HepG2 (cell line): ENCODE results near the gene LRP10. TPM values are rescaled to one million over a fixed set of nuclear protein-coding genes. Genes with fewer than 3 reads are reported as not detected.

ENCODE experiments used
- AGO2 ChIP-seq: fragments of 200-400 bp; formaldehyde crosslinking; optimal IDR thresholded peaks from 2 replicates; pipeline ENCODE3; 2017; ENCODE audit warnings: mild to moderate bottlenecking, low read depth, low read length, moderate library complexity
- AKAP8 ChIP-seq: sonication (generic); formaldehyde crosslinking; IDR thresholded peaks from 2 replicates; pipeline ENCODE4 v1.5.1; 2020; ENCODE audit warnings: mild to moderate bottlenecking, missing genetic modification reagents
- ARID2 ChIP-seq: sonication (generic); formaldehyde crosslinking; IDR thresholded peaks from 2 replicates; pipeline ENCODE4 v1.8.1; 2022; ENCODE audit warnings: mild to moderate bottlenecking, missing genetic modification reagents, borderline replicate concordance
- DNMT1 ChIP-seq: sonication (generic); formaldehyde crosslinking; IDR thresholded peaks from 2 replicates; pipeline ENCODE4 v1.5.1; 2020; ENCODE audit warnings: mild to moderate bottlenecking, missing genetic modification reagents
- HNRNPLL ChIP-seq: fragments of 200-400 bp; formaldehyde crosslinking; IDR thresholded peaks from 2 replicates; pipeline ENCODE4 v1.6.1; 2017; ENCODE audit warnings: mild to moderate bottlenecking, low read depth, low read length; ENCODE audit not compliant: poor library complexity, severe bottlenecking
- JUNB ChIP-seq: sonication (generic); formaldehyde crosslinking; IDR thresholded peaks from 2 replicates; pipeline ENCODE4 v1.8.0; 2022; ENCODE audit warnings: missing genetic modification reagents, mild to moderate bottlenecking, borderline replicate concordance
- KAT8 ChIP-seq: IDR thresholded peaks from 2 replicates; pipeline ENCODE4 v1.6.1; 2016; ENCODE audit warnings: missing genetic modification reagents, missing compliant biosample characterization
- NAIF1 ChIP-seq: sonication (generic); formaldehyde crosslinking; IDR thresholded peaks from 2 replicates; pipeline ENCODE4 v1.5.0; 2020; ENCODE audit warnings: mild to moderate bottlenecking, missing genetic modification reagents, borderline replicate concordance
- NCOA2 ChIP-seq: sonication (generic); formaldehyde crosslinking; IDR thresholded peaks from 2 replicates; pipeline ENCODE4 v1.8.0; 2022; ENCODE audit warnings: inconsistent platforms
- NFKBIZ ChIP-seq: IDR thresholded peaks from 2 replicates; pipeline ENCODE4 v1.6.1; 2018; ENCODE audit warnings: missing genetic modification reagents, missing compliant biosample characterization
- YEATS2 ChIP-seq: sonication (generic); formaldehyde crosslinking; IDR thresholded peaks from 2 replicates; pipeline ENCODE4 v1.4.0; 2020; ENCODE audit warnings: missing genetic modification reagents, borderline replicate concordance
- ZBTB8A ChIP-seq: sonication (generic); formaldehyde crosslinking; IDR thresholded peaks from 2 replicates; pipeline ENCODE4 v1.4.0; 2020; ENCODE audit warnings: mild to moderate bottlenecking, low read depth, missing genetic modification reagents, borderline replicate concordance
- ZFP1 ChIP-seq: IDR thresholded peaks from 2 replicates; pipeline ENCODE4 v1.6.1; 2016
- ZNF232 ChIP-seq: sonication (generic); formaldehyde crosslinking; IDR thresholded peaks from 2 replicates; pipeline ENCODE4 v1.4.0; 2020; ENCODE audit warnings: missing genetic modification reagents, borderline replicate concordance
- ZNF530 ChIP-seq: sonication (generic); formaldehyde crosslinking; IDR thresholded peaks from 2 replicates; pipeline ENCODE4 v1.5.0; 2020; ENCODE audit warnings: low read depth, mild to moderate bottlenecking, missing genetic modification reagents
- ZNF570 ChIP-seq: sonication (generic); formaldehyde crosslinking; IDR thresholded peaks from 2 replicates; pipeline ENCODE4 v1.4.0; 2020; ENCODE audit warnings: mild to moderate bottlenecking, missing genetic modification reagents, borderline replicate concordance
- ZNF746 ChIP-seq: sonication (generic); formaldehyde crosslinking; IDR thresholded peaks from 2 replicates; pipeline ENCODE4 v1.8.0; 2022; ENCODE audit warnings: mild to moderate bottlenecking, missing genetic modification reagents
- ZNF891 ChIP-seq: sonication (generic); formaldehyde crosslinking; IDR thresholded peaks from 2 replicates; pipeline ENCODE4 v1.5.0; 2020; ENCODE audit warnings: mild to moderate bottlenecking, missing genetic modification reagents
- polyA plus RNA-seq, 8 experiments: library from polyadenylated mRNA; depleted of rRNA in 3 of 8; stranded (reverse) in 7 of 8; unstranded in 1 of 8; fragments of >200 nt; fragmentation: Illumina TruSeq in 4 of 8; extraction: Trizol in 4 of 8; gene quantifications; 2 replicates each; pipeline versions ENCODE4 v1.2.1 to v1.2.3, GENCODE V29; 2011 to 2016; ENCODE audit warnings: low read depth in 4 of 8, missing spikeins in 1 of 8, mixed read lengths in 1 of 8; ENCODE audit not compliant: insufficient read depth in 1 of 8
- total RNA-seq, 5 experiments: library from RNA; depleted of rRNA; stranded (reverse); fragments of >200 nt; fragmentation: Illumina TruSeq; extraction: Trizol; gene quantifications; 2 replicates each; pipeline ENCODE4 v1.2.3, GENCODE V29; 2016; ENCODE audit warnings: low read depth in 1 of 5
- TF ChIP-seq, protein P1 (sequence below): sonication (generic); formaldehyde crosslinking; IDR thresholded peaks from 2 replicates; pipeline ENCODE4 v1.5.0; 2020; ENCODE audit warnings: mild to moderate bottlenecking, missing genetic modification reagents
- TF ChIP-seq, protein P2 (sequence below): sonication (generic); formaldehyde crosslinking; IDR thresholded peaks from 2 replicates; pipeline ENCODE4 v1.5.0; 2020; ENCODE audit warnings: mild to moderate bottlenecking, missing genetic modification reagents
- TF ChIP-seq, protein P3 (sequence below): sonication (generic); formaldehyde crosslinking; IDR thresholded peaks from 2 replicates; pipeline ENCODE4 v1.5.0; 2020; ENCODE audit warnings: missing genetic modification reagents
- TF ChIP-seq, protein P4 (sequence below): sonication (generic); formaldehyde crosslinking; IDR thresholded peaks from 2 replicates; pipeline ENCODE4 v1.5.1; 2020; ENCODE audit warnings: missing genetic modification reagents, mild to moderate bottlenecking, borderline replicate concordance
- TF ChIP-seq, protein P5 (sequence below): sonication (generic); IDR thresholded peaks from 2 replicates; pipeline ENCODE4 v1.6.1; 2016; ENCODE audit warnings: low read depth, borderline replicate concordance

LRP10 gene
- total and polyA plus RNA-seq, 2 of the 13 experiments (the other 11 are each of a cell fraction or from before 2014, with no cell fraction given): 16.9 to 45.2 TPM

DNA sequence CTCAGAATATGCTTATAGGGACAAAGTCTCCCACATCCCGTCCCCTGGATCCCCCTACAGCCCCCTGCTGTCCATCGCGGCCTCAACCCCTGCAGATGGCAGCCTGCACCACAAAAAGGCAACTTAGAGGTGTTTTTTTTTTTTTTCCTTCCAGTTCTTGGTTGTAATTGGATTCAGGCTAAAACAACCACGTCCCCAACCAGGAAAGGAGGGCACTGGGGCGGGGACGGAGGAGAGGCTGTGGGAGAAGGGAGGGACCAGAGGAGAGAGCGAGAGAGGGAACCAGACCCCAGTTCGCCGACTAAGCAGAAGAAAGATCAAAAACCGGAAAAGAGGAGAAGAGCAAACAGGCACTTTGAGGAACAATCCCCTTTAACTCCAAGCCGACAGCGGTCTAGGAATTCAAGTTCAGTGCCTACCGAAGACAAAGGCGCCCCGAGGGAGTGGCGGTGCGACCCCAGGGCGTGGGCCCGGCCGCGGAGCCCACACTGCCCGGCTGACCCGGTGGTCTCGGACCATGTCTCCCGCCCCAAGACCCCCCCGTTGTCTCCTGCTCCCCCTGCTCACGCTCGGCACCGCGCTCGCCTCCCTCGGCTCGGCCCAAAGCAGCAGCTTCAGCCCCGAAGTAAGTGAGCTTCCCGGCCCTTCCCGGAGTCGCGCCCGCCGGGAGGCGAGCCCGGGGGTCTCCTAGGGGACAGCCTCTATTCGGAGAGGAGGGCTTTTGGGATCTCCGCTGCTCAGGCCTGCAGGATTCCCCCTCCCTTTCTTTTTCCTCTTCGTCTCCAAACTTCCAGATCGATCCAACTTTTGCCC lies 35.0 kb upstream of the LRP10 start, which contains the start of gene MMP14 (continued):
- TF ChIP-seq ZFP1 (CRISPR knock-in tag) (no peak), NAIF1 (CRISPR knock-in tag) (no peak), ZNF530 (CRISPR knock-in tag) (no peak), YEATS2 (CRISPR knock-in tag) (no peak), ZNF232 (CRISPR knock-in tag) (no peak), AKAP8 (no peak), ZNF891 (CRISPR knock-in tag) (no peak; the same call in 1 of the 2 replicates), NFKBIZ (CRISPR knock-in tag) (no peak), ARID2 (CRISPR knock-in tag) (no peak; the same call in 1 of the 2 replicates), DNMT1 (CRISPR knock-in tag) (peak; percentile 40; the same call in 1 of the 2 replicates), KAT8 (CRISPR knock-in tag) (no peak), NCOA2 (CRISPR knock-in tag) (no peak), HNRNPLL (no peak), ZNF746 (no peak), JUNB (CRISPR knock-in tag) (no peak), ZNF570 (CRISPR knock-in tag) (no peak), ZBTB8A (CRISPR knock-in tag) (no peak), AGO2 (peak; percentile 93)
- TF ChIP-seq, protein P1, sequence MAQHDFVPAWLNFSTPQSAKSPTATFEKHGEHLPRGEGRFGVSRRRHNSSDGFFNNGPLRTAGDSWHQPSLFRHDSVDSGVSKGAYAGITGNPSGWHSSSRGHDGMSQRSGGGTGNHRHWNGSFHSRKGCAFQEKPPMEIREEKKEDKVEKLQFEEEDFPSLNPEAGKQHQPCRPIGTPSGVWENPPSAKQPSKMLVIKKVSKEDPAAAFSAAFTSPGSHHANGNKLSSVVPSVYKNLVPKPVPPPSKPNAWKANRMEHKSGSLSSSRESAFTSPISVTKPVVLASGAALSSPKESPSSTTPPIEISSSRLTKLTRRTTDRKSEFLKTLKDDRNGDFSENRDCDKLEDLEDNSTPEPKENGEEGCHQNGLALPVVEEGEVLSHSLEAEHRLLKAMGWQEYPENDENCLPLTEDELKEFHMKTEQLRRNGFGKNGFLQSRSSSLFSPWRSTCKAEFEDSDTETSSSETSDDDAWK (CRISPR knock-in tag): no peak
- TF ChIP-seq, protein P2, sequence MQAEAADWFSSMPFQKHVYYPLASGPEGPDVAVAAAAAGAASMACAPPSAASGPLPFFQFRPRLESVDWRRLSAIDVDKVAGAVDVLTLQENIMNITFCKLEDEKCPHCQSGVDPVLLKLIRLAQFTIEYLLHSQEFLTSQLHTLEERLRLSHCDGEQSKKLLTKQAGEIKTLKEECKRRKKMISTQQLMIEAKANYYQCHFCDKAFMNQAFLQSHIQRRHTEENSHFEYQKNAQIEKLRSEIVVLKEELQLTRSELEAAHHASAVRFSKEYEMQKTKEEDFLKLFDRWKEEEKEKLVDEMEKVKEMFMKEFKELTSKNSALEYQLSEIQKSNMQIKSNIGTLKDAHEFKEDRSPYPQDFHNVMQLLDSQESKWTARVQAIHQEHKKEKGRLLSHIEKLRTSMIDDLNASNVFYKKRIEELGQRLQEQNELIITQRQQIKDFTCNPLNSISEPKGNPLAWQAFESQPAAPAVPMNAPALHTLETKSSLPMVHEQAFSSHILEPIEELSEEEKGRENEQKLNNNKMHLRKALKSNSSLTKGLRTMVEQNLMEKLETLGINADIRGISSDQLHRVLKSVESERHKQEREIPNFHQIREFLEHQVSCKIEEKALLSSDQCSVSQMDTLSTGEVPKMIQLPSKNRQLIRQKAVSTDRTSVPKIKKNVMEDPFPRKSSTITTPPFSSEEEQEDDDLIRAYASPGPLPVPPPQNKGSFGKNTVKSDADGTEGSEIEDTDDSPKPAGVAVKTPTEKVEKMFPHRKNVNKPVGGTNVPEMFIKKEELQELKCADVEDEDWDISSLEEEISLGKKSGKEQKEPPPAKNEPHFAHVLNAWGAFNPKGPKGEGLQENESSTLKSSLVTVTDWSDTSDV (CRISPR knock-in tag): no peak
- TF ChIP-seq, protein P3, sequence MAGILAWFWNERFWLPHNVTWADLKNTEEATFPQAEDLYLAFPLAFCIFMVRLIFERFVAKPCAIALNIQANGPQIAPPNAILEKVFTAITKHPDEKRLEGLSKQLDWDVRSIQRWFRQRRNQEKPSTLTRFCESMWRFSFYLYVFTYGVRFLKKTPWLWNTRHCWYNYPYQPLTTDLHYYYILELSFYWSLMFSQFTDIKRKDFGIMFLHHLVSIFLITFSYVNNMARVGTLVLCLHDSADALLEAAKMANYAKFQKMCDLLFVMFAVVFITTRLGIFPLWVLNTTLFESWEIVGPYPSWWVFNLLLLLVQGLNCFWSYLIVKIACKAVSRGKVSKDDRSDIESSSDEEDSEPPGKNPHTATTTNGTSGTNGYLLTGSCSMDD: 0 out of 2 replicates have a peak, but pooled peaks have one; percentile 10
- TF ChIP-seq, protein P4, sequence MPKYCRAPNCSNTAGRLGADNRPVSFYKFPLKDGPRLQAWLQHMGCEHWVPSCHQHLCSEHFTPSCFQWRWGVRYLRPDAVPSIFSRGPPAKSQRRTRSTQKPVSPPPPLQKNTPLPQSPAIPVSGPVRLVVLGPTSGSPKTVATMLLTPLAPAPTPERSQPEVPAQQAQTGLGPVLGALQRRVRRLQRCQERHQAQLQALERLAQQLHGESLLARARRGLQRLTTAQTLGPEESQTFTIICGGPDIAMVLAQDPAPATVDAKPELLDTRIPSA (CRISPR knock-in tag): no peak
- TF ChIP-seq, protein P5, sequence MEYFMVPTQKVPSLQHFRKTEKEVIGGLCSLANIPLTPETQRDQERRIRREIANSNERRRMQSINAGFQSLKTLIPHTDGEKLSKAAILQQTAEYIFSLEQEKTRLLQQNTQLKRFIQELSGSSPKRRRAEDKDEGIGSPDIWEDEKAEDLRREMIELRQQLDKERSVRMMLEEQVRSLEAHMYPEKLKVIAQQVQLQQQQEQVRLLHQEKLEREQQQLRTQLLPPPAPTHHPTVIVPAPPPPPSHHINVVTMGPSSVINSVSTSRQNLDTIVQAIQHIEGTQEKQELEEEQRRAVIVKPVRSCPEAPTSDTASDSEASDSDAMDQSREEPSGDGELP: no peak
